ENCODE data around the gene FTO. TPM values are rescaled to one million over a fixed set of nuclear protein-coding genes. Genes with fewer than 3 reads are reported as not detected.

FTO gene
- total RNA-seq, 1 donor from 2014 or later, result 119 TPM

DNA sequence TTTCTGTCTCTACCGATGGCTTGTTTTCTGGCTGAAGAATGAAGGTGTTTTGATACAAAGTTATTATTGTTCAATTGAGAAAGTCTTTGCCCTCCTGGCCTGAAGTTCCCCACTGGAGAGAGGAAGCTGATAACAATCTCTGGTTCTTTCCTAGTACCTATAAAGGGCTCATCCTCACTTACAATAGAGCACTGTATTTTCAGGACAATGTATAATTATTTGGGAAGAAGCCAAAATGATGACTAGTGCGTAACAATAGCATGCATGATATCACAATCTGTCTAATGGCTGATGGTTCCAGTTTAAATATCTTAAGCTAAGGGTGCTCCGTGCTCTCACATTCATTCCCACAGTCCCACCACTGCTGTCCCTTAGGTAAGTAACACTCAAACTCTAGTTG, 351.9 kb downstream of the FTO start:
- no peak for DNase-seq

DNA sequence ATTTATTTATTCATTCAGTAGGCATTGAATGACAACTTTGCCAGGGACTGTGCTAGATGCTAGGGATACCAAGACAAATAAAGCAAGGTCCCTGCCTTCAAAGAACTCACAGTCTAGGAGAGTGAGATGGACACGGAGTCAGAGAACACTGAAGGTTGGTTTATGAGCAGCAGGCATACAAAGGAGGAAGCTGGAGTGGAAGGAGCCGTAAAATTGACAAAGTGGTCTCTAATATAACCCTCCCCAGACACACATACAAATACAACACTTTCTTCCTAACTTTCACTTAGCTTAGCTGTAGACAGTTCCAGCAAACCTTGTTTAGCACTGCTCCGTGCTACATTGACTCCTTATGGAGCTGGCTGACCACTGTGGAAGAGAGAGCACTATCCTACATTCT, 353.0 kb downstream of the FTO start:
- no peak for DNase-seq

- no peak for DNase-seq
Measured at GRCh38 chr16:54059319-54059718, 355.4 kb downstream of the FTO start.

DNA sequence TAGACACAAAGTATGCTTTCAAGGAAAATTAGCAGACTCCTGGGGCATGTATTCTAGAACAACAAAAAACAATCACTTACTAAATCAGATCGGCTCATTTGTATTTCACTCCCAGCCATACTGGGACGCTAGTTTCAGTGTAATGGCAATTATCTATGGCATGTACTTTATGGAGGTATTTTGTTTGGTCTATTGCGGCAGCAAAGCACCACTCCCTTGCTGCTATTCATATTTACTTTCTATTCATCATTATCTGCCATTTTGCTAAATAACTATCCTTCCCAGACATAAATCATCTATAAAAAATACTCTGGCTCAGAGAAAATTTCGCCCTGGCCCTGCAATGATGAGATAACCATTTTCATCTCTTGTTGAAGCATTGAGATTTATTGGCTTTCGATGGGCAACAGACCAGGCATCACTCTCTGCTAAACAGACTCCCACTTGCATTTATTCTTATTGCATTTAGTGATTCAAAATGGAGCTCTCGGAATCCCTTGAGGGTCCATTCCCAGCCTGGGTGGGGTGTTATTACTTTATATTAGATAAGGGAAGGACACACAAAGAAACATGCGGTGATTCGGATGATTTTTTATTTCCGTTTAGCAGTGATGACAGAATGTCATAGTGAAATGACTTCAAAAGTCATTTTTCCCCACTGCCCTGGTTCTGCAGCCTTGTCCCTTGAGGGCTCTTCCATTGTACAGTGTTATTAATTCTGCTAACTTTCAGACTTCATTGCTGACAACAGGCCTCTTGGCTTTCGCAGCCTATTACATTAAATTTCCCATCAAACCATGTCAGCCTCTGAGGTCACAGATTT, 356.9 kb downstream of the FTO start:
- no peak for DNase-seq

- no peak for DNase-seq
Measured at GRCh38 chr16:54061454-54061853, 357.5 kb downstream of the FTO start.

GRCh38 chr16:54062361-54063278, 358.7 kb downstream of the FTO start:
- peak; percentile 27 for DNase-seq

DNA sequence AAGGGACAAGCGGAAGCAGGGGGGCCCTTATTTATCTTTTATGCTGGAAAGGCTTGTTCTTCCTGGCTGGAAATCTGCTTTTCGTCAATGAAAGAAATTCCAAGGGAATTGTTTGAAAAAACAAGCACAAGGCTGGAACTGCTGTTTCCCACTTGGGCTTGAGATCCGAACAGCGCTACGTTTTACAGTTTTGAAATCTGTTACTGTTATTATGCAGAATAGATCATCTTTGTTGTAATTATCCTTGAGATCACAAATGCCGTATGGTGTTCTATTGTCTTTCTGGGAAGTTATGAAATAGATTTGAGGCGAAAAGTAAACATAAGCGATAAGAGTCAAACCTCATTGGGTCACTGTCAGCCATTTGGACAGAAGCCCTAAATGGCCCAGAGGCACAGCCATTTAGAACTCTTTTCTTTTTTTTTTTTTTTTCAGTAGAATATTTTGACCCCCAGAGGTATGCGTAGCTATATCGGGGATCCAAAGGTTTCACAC, 359.4 kb downstream of the FTO start:
- no peak for DNase-seq

DNA sequence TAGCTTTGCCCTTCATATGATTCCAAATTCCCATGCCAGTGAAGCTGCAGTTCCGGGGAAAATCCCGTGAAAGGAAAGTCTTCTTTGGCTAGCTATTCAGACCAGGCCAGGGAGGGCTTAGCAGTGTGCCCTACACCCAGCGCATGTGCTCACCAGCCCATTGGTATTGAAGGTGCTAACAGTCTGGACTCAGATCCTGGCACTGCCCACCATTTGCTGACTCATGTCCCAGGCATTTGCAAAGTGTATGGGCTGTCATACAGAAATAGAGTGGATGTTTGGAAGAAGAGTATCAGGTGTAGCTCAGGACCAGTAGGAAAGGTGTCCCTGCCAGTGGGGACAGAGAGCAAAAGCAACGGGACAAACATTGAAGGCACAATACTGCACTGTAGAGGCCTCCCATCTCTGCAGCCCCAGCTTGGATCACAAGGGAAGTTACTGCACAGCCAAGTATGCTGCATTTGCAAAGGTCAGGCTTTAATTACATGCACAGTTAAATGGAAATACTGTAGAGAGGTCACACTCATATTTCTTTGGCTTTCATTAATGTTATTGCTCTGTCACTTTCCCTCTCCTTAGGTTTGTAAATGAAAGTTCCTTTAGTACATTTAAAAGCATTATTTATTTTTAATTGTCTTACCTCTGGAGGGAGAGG, 362.6 kb downstream of the FTO start:
- DNase-seq, result no peak

DNA sequence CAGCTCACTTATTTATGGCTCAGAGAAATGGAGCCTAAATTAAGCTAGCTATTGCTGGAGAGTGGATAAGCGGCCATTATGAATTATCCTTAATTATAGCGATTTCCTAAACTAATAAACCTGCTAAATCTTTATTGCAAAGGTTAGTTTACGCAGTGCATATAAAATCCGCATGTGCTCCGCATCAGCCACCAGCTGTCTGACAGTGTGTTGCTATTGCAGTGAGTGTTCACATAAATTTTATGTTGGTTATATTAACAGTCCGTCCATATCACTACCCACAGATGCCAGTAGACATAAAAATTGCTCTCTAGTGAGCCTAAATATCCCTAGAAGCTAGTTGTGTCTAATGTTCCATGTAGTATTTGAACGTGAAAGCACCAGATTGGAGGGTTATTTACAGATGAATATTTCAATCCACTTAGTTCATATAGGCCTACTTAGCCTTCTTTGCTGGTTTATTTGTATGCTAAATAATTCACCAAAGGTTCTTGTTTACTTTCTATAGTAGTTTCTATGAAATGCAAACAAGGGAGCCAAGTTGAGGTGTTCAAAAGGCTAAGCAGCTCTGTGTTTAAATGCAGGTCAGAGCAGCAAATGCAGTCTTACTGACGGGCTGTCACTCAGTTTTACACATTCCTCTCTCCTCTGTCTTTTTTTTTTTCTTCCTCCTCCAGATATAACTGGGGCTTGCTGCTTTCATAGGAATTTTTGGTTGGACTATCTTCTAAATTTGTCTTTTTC, 363.5 kb downstream of the FTO start:
- no peak for DNase-seq

GRCh38 chr16:54068212-54068611, 364.3 kb downstream of the FTO start:
- DNase-seq, result no peak

GRCh38 chr16:54069601-54070239, 365.8 kb downstream of the FTO start:
- no peak for DNase-seq

DNA sequence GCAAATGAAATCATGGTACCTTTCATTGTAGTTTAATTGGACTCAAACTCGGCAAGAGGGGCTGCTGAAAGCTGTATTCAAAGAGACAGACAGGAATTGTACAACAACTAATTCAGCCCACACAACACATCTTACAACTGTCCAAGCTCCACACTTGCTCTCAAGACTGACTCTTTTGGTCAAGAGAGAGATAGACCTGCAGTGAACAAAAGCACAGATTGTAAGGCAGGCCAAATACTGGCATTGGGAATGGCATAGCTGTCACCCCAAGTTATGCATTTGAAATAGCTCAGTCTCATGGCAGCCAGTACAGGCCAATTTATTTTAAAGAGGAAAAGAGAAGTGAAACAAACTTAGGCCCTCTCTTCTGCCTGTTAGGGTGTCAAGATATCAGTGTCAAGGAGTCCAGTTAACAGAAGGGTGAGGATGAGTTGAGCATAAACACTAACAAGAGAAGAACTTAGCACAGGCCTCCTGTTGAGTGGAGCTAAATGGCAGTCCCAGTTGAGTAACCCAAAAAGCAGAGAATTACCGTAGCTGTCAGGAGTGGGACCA, 366.9 kb downstream of the FTO start:
- no peak for DNase-seq

DNA sequence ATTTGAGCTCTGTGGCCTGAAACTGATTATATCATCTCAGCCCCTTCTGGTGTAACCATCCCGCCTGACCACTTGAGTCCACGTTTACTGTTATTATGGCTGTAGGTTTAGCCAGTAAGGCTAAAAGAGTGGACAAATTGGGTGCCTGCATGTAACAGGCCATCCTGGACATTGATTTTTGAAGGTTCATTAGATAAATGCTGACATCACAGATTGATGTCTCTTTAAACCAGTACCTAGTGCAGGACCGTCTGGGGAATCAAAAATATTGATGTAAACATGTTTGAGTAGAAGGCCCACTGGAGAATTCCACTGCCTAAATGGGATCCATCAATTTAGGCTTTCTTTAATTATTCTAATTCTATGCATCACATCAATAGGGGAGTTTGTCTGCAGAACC, 367.6 kb downstream of the FTO start:
- DNase-seq, result no peak

GRCh38 chr16:54072237-54072636, 368.3 kb downstream of the FTO start:
- peak; percentile 58 for DNase-seq

- DNase-seq, result no peak
Measured at GRCh38 chr16:54073356-54073755, 369.4 kb downstream of the FTO start.

GRCh38 chr16:54075446-54075845, 371.5 kb downstream of the FTO start:
- DNase-seq, result no peak

DNA sequence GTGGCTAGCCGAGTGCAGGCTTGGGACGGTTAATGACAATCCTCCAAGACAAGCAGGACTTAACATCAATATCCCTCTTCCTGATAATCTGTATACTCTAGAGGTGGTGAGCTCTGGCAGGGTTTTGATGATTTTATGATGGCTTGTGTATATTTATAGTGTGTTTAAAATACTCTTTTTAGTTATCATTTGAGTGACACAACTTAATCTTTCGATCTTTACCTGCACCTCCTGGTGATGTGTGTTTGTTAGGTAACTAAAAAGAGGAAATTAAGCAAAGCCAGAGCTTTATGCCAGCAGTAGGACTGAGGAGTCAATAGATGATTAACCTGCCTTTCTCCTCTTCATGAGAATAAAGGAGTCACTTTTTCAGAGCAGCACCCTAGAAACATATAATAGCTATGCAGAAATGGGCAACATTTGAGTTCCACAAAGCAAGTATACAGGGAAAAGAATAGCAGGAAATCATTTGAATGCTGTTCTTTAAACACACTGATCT, 372.1 kb downstream of the FTO start:
- DNase-seq, result no peak

GRCh38 chr16:54077050-54077821, 373.3 kb downstream of the FTO start:
- DNase-seq, result no peak

GRCh38 chr16:54080524-54081008, 376.6 kb downstream of the FTO start:
- DNase-seq, result peak; percentile 25

GRCh38 chr16:54086791-54087190, 382.8 kb downstream of the FTO start:
- DNase-seq, result no peak

Measured in tongue (tissue), 2 donors.